ENCODE measurements around the gene ANO6.
A peak's percentile ranks its signal among the peaks of the same experiment; 100 is the strongest.

Gene ANO6

DNA sequence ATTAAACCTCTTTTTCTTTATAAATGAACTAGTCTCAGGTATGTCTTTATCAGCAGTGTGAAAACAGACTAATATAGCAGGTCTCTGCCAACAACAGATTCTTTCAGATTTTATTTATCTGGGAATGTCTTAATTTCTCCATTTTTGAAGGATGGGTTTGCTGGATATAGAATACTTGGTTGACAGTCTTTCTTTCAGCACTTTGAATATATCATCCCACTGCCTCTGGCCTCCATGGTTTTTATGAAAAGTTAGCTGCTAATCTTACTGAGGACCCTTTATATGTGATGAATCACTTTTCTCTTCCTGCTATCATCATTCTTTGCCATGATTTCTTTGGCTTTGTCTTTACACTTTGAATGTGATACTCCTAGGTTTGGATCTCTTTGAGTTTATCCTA lies 148.0 kb downstream of the ANO6 start:
- no peak for DNase-seq (ENCODE audit: low read depth, low spot score)
- in situ Hi-C loops (cut with HindIII; ENCODE audit: low sequenced_read_pairs) = no loop called here
- TF ChIP-seq, protein P1, sequence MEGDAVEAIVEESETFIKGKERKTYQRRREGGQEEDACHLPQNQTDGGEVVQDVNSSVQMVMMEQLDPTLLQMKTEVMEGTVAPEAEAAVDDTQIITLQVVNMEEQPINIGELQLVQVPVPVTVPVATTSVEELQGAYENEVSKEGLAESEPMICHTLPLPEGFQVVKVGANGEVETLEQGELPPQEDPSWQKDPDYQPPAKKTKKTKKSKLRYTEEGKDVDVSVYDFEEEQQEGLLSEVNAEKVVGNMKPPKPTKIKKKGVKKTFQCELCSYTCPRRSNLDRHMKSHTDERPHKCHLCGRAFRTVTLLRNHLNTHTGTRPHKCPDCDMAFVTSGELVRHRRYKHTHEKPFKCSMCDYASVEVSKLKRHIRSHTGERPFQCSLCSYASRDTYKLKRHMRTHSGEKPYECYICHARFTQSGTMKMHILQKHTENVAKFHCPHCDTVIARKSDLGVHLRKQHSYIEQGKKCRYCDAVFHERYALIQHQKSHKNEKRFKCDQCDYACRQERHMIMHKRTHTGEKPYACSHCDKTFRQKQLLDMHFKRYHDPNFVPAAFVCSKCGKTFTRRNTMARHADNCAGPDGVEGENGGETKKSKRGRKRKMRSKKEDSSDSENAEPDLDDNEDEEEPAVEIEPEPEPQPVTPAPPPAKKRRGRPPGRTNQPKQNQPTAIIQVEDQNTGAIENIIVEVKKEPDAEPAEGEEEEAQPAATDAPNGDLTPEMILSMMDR (IDR thresholded peaks at IDR 0.05; ENCODE audit: low read depth, low read length) = no peak
- H3K4me3 ChIP-seq (ENCODE audit: low read depth, low read length) = no peak overlapping the region

DNA sequence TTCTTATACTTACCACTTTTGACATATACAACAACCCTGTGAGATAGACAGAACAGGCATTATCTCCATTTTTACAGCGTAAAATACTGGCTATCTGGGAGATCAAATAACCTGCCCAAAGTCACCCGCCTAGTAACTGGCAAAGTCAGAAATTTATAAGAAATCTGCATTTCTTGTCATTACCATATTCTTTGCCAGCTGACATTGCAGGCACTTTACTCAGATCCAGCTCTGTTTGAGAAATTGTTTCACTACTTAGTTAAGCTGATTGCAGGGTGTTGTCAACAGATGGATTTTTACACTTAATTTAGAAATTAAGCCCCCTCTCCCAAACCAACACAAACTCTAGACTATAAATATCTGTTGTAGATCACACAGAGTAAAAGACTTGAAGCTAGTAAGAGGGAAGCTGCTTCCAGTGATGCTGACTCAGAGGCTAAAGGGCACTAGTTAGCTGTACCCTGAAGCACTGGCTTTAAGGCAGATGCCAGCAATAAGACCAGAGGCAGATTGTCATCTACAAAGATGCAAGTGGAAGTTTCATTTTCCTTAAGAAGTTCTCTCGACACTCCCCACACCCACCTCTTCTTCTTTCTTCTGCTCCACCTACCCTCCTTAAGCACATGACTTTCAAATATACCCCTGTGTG lies 153.1 kb downstream of the ANO6 start:
- DNase-seq (ENCODE audit: low read depth, low spot score) = peak; percentile 73
- in situ Hi-C loops (cut with HindIII; ENCODE audit: low sequenced_read_pairs) = no loop called here
- TF ChIP-seq, protein P1 (IDR thresholded peaks at IDR 0.05; ENCODE audit: low read depth, low read length) = no peak
- no peak overlapping the region for H3K4me3 ChIP-seq (ENCODE audit: low read depth, low read length)

DNA sequence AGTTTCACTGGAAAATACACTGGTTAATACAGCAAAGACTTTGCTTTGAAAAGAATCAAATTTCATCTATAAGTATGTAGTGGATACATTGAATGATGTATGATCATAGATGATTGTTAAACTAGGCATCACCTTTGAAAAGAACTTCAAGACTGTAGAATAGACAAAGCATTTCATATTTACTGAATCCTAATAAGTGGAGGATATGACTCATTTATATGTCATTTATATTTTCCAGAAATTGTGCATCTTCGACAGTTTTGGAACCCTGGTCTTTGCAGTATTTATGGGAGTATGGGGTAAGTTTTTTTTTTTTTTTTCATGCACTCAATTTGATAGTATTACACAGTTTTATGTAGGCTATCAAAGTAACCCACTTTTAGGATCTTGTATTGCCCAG lies 161.9 kb downstream of the ANO6 start:
- in situ Hi-C loops (cut with HindIII; ENCODE audit: low sequenced_read_pairs) = no loop called here
- no peak overlapping the region for H3K4me3 ChIP-seq (ENCODE audit: low read depth, low read length)
- DNase-seq (ENCODE audit: low read depth, low spot score) = no peak
- TF ChIP-seq, protein P1 (IDR thresholded peaks at IDR 0.05; ENCODE audit: low read depth, low read length) = no peak

DNA sequence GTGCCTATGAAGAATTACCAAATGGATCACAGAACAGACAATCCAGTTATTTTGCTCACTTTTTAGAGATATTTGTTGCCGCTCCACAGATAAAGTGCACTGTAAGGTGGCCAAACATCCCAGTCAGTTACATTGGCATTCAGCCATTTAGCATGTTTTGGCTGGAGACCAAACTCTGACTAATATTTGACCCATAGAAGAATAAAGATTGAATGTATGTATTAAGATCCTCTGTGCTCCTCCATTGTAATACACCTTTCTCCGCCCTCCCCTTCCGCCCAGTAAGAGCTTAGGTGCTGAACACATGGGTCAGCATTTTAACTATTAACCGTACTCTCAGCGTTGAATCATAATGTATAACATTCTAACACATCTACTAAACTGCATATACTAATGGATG lies 163.4 kb downstream of the ANO6 start:
- DNase-seq (ENCODE audit: low read depth, low spot score) = peak; percentile 43
- in situ Hi-C loops (cut with HindIII; ENCODE audit: low sequenced_read_pairs) = no loop called here
- H3K4me3 ChIP-seq (ENCODE audit: low read depth, low read length) = no peak overlapping the region
- TF ChIP-seq, protein P1 (IDR thresholded peaks at IDR 0.05; ENCODE audit: low read depth, low read length) = no peak

DNA sequence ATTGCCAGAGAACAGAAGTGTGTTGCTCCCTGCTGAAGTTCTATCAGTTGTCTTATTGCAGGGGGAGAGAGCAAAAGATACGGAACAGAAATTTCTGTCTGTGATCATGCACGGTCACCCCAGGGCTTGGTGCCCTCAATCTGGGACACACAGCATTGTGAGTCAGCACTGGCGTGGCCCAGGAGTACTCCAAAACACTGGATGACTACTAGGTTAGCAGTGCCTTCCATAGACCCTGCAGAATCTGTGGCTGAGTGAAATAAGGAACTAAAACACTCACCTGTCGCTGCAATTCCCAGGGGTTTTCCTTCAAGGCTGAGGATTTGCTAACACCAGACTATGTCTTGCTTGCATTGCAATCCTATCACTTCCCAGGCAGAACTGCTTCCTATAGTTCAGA lies 165.5 kb downstream of the ANO6 start:
- in situ Hi-C loops (cut with HindIII; ENCODE audit: low sequenced_read_pairs) = no loop called here
- TF ChIP-seq, protein P1 (IDR thresholded peaks at IDR 0.05; ENCODE audit: low read depth, low read length) = no peak
- DNase-seq (ENCODE audit: low read depth, low spot score) = no peak
- H3K4me3 ChIP-seq (ENCODE audit: low read depth, low read length) = no peak overlapping the region

DNA sequence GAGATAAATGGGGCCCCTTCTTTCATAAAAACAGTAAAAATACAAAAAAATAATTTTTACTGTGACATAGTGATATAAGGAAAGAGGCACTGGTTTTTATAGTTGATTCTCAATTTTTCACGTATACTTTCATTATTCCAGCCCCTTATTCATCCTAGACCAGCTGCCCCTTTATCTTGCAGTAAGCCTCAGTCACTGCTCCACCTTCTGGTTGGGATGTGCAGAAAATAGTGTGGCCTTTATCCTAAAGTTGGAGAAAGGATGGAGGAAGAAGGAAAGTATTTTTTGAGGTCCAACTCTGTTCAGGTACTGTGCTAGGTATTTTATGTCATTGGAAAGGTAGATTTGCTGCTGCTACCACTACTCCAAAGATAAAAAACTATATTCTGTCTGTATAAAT lies 172.7 kb downstream of the ANO6 start:
- in situ Hi-C loops (cut with HindIII; ENCODE audit: low sequenced_read_pairs) = no loop called here
- TF ChIP-seq, protein P1 (IDR thresholded peaks at IDR 0.05; ENCODE audit: low read depth, low read length) = peak; percentile 78
- no peak overlapping the region for H3K4me3 ChIP-seq (ENCODE audit: low read depth, low read length)
- DNase-seq (ENCODE audit: low read depth, low spot score) = peak; percentile 58
